Subcutaneous abdominal adipose tissue (tissue), 5 donors: Measurements from ENCODE around the gene PCSK4.

ENCODE experiments used
- H3K27ac ChIP-seq: one replicate; pipeline ENCODE4 v1.7.0; 2013; ENCODE audit warnings: low read depth, mild to moderate bottlenecking, inconsistent platforms, low read length, moderate library complexity
- H3K27me3 ChIP-seq, 5 donors: one replicate each; pipeline ENCODE4 v1.7.0; 2013; ENCODE audit warnings: low read length in 5 of 5, inconsistent platforms in 1 of 5; ENCODE audit not compliant: control insufficient read depth in 5 of 5, insufficient read depth in 4 of 5
- H3K36me3 ChIP-seq, 5 donors: one replicate each; pipeline ENCODE4 v1.7.0; 2013; ENCODE audit warnings: low read length in 5 of 5; ENCODE audit not compliant: control insufficient read depth in 5 of 5, insufficient read depth in 5 of 5
- H3K4me1 ChIP-seq, 5 donors: one replicate each; pipeline ENCODE4 v1.7.0; 2013; ENCODE audit warnings: low read length in 5 of 5, mild to moderate bottlenecking in 3 of 5, moderate library complexity in 1 of 5; ENCODE audit not compliant: control insufficient read depth in 5 of 5, insufficient read depth in 5 of 5
- H3K4me3 ChIP-seq, 5 donors: one replicate each; pipeline ENCODE4 v1.7.0; 2013; ENCODE audit warnings: low read length in 5 of 5, low read depth in 1 of 5
- H3K9ac ChIP-seq, 5 donors: one replicate each; pipeline ENCODE4 v1.7.0; 2013; ENCODE audit warnings: low read length in 5 of 5, mild to moderate bottlenecking in 4 of 5, moderate library complexity in 3 of 5
- H3K9me3 ChIP-seq, 5 donors: one replicate each; pipeline ENCODE4 v1.7.0; 2013; ENCODE audit warnings: low read length in 5 of 5; ENCODE audit not compliant: control insufficient read depth in 5 of 5
- donor health status: healthy.
- donor health status: healthy.
- donor health status: healthy.
- donor health status: healthy.
- donor health status: healthy.

The PCSK4 gene

DNA sequence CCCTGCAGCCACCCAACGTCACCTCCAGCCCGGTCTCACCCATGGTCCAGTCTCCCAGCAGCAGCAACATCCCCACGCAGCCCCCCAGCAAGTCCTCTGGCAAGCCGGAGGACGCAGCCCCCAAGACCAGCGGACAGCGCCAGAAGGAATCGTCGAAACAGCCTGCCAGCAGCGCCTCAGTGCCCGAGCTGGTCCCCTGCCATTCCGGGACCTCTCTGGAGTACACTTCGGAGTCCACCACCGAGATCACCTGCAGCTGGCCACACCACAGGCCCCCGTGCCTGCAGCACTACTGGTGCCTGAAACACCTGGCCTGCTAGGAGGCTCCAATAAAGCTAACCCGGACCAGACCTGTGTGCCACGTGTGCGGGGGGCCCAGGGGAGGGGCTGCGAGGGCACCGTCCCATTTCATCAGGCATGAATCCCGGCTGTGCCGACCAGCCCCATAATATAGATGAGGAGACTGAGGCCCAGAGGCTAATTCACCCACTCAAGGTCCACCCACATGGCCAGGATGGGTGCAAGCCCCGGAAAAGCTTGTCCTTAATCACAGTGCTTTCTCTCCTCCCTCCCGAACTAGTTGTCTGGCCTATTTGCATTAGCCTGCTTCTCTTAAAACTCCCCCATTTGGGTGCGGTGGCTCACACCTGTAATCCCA is 7.6 kb upstream of the PCSK4 start:
- Histone ChIP-seq H3K27me3 (peaks cover 10 to 23% (median 17%) of the 10 kb centered on the region in 5 donors), H3K9me3 (no peaks in the 10 kb centered on the region), H3K36me3 (no peaks in the 10 kb centered on the region), H3K4me1 (peaks cover 3 to 16% (median 10%) of the 10 kb centered on the region in 5 donors), H3K27ac (no peak overlapping the region), H3K4me3 (no peak overlapping the region), H3K9ac (no peak overlapping the region)

DNA sequence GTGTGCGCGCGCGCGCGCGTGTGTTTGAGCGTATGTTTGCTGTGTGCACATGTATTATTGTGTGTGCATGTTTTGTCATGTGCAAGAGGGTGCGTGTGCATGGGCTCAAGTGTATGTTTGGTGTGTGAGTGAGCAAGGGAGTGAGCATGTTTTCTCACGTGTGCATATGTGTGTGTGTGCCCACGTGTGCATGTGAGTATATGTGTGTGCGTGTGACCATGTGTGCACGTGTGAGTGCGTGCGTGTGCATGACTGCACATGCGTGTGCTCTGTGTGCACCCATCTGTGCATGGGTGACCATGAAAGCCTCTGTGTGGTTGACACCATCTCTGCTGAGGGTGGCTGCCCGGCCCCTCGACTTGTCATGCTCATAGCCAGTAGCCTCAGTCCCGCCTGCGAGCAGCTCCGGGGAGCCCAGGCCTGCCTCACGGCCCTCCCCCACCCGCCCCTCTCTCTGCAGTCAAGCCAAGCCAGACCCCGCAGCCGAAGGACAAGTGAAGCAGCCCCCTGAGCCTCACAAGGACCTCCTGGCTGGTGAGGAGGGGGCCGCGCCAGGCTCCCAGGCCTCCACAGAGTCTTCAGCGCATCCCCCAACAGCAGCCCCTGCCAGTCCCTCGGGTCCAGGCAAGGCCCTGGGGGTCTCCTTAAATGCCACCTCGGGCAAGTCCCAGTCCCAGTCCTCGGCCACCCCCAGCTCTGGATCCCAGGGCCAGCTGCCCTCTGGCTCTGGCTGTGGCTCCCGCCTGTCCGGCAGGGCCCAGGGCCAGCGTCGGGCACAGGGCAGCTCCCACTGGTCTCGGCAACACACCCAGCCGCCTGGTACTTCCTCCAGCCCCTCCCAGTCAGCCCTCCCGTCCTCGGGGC is 6.8 kb upstream of the PCSK4 start:
- no peak overlapping the region for H3K9ac ChIP-seq
- no peaks in the 10 kb centered on the region for H3K9me3 ChIP-seq
- no peak overlapping the region for H3K4me3 ChIP-seq
- peaks cover 9 to 24% (median 15%) of the 10 kb centered on the region in 5 donors for H3K27me3 ChIP-seq
- H3K4me1 ChIP-seq, result peaks cover 3 to 23% (median 15%) of the 10 kb centered on the region in 5 donors
- no peaks in the 10 kb centered on the region for H3K36me3 ChIP-seq
- H3K27ac ChIP-seq, result no peak overlapping the region

DNA sequence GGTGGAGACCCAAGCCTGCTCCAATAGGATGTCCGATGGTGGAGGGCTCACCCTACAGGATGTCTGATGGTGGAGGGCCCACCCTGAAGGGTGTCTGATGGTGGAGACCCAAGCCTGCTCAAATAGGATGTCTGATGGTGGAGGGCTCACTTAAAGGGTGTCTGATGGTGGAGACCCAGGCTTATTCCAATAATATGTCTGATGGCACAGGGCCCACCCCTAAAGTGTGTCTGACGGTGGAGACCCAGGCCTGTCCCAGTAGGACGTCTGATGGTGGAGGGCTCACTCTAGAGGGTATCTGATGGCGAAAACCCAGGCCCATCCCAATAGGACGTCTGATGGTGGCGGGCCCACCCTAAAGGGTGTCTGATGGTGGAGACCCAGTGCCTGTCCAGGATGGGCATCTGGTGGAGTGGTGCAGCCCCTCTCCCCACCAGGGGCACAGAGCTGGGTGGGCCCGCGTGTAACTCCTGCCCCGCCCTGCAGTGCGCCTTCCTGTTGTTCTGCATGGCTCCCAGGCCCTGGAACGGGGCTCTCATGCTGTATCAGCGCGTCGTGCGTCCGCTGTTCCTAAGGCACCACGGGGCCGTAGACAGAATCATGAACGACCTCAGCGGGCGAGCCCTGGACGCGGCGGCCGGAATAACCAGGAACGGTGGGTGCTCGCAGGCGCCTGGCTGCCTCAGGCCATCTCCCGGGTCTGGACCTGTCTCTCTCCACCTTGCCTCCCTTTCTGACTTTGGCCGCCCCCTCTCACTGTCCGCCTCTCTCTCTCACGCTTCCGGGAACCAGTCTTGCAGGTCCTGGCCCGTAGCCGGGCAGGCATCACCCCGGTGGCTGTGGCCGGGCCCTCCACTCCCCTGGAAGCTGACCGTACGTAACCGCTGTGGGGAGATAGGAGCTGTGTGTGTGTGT is 5.9 kb upstream of the PCSK4 start:
- no peak overlapping the region for H3K9ac ChIP-seq
- H3K4me1 ChIP-seq, result peaks cover 3 to 32% (median 24%) of the 10 kb centered on the region in 5 donors
- H3K36me3 ChIP-seq, result no peaks in the 10 kb centered on the region
- H3K9me3 ChIP-seq, result no peaks in the 10 kb centered on the region
- peaks cover 6 to 24% (median 15%) of the 10 kb centered on the region in 5 donors for H3K27me3 ChIP-seq
- H3K4me3 ChIP-seq, result no peak overlapping the region
- no peak overlapping the region for H3K27ac ChIP-seq

DNA sequence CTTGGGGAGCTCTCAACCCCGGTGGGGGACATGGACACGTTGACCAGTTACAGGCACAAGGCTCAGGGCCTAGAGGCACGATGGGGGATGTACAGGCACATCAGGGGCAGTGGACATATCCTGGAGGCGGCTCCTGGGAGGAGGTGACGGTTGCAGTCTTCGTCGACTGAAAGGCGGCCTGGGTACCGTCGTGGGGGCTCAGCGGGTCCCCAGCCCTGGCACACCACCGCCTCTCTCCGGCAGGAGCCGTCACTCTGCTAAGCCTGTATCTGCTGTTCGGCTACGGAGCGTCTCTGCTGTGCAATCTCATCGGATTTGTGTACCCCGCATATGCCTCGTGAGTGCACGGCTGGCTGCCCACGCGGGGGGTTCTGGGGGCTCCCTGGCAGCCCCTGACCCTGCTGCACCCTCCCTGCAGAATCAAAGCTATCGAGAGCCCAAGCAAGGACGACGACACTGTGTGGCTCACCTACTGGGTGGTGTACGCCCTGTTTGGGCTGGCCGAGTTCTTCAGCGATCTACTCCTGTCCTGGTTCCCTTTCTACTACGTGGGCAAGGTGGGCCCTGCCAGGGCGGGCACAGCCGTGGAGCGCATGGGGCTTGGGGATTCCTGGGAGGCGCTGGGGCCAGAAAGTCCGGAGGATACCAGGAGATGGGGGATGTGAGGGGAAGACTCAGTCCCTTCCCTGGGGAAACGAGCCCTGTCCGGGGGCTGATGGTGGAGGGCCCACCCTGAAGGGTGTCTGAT is 5.1 kb upstream of the PCSK4 start:
- H3K9me3 ChIP-seq, result no peaks in the 10 kb centered on the region
- H3K9ac ChIP-seq, result no peak overlapping the region
- peaks cover 3 to 35% (median 27%) of the 10 kb centered on the region in 5 donors for H3K4me1 ChIP-seq
- H3K27me3 ChIP-seq, result peaks cover 6 to 24% (median 15%) of the 10 kb centered on the region in 5 donors
- H3K4me3 ChIP-seq, result no peak overlapping the region
- no peak overlapping the region for H3K27ac ChIP-seq
- H3K36me3 ChIP-seq, result no peaks in the 10 kb centered on the region

DNA sequence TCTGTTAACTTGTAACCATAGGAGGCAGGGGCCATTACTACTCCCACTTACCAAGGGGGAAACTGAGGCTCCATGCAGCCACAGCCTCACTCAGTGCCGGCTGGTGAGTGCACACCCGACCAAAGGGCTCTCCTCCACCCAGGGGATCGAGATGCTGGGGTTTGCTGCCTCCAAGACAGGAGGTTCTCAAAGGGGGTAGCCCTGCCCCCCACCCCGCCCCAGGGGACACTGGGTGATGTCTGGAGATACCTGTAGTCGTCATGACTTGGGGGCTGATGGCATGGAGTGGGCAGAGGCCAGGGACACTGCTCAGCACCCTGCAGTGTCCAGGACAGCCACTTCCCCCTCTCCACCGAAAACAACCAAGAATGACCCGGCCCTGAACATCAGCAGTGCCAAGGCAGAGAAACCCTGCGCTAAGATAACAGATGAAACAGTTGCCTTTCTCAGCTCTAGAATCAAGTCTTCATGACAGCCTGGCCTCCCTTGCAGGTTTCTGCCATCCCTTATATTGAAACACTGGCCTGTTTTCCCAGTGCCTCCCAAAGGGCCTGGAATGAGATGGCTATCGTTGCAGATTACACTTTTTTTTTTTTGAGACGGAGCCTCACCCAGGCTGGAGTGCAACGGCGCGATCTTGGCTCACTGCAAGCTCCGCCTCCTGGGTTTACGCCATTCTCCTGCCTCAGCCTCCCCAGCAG is 4.1 kb upstream of the PCSK4 start:
- H3K9ac ChIP-seq, result no peak overlapping the region
- H3K4me1 ChIP-seq, result peaks cover 3 to 44% (median 33%) of the 10 kb centered on the region in 5 donors
- H3K27me3 ChIP-seq, result peaks cover 6 to 24% (median 15%) of the 10 kb centered on the region in 5 donors
- H3K9me3 ChIP-seq, result no peaks in the 10 kb centered on the region
- H3K36me3 ChIP-seq, result no peaks in the 10 kb centered on the region
- H3K4me3 ChIP-seq, result no peak overlapping the region
- H3K27ac ChIP-seq, result no peak overlapping the region

DNA sequence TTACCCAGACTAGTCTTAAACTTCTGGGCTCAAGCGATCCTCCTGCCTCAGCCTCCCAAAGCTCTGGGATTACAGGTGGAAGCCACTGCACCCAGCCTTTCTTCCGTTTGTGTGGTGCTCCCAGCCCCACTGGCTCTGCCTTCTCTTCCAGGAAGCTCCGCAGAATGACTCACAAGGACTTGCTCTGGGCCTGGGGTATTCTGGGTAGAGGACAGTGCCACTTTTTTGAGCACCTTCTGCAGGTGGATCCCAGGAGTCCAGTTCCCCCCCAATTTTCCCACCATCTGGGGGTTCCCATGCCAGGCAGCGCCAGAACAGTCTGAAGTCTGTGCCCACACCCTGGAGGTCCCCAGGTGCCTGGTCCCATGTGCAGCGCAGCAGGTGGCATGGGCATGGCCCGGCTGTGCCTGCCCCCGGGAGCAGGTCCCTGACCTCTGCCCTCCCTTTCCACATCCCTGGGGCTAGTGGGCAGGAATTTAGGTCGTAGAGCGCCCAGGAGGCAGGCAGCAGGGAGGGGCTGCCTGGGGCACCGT is 2.4 kb upstream of the PCSK4 start:
- Histone ChIP-seq H3K36me3 (no peaks in the 10 kb centered on the region), H3K27ac (no peak overlapping the region), H3K4me1 (peaks cover 3 to 44% (median 33%) of the 10 kb centered on the region in 5 donors), H3K4me3 (no peak overlapping the region), H3K27me3 (peaks cover 6 to 24% (median 10%) of the 10 kb centered on the region in 5 donors), H3K9ac (no peak overlapping the region), H3K9me3 (no peaks in the 10 kb centered on the region)

DNA sequence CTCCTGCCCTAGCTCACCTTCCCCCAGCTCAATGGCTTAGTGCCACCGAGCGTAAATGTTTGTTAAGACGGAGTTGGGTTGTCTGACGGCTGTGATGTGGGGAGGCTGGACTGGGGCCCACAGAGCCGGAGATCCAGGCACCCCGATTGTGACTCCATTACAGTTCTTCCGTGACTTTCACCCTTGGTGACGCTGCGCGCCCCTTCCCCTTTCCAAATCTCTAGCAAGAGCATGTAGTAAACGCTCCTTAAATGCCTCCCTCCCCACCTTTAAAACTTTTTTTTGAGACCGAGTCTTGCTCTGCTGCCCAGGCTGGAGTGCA is 1.7 kb upstream of the PCSK4 start:
- Histone ChIP-seq H3K9ac (peak overlapping the region in 1 of 5 donors; percentile 56), H3K27me3 (peaks cover 2 to 20% (median 8%) of the 10 kb centered on the region in 5 donors), H3K4me1 (peaks cover 3 to 44% (median 33%) of the 10 kb centered on the region in 5 donors), H3K27ac (no peak overlapping the region), H3K36me3 (no peaks in the 10 kb centered on the region), H3K4me3 (peak overlapping the region in 1 of 5 donors; percentile 67), H3K9me3 (no peaks in the 10 kb centered on the region)

DNA sequence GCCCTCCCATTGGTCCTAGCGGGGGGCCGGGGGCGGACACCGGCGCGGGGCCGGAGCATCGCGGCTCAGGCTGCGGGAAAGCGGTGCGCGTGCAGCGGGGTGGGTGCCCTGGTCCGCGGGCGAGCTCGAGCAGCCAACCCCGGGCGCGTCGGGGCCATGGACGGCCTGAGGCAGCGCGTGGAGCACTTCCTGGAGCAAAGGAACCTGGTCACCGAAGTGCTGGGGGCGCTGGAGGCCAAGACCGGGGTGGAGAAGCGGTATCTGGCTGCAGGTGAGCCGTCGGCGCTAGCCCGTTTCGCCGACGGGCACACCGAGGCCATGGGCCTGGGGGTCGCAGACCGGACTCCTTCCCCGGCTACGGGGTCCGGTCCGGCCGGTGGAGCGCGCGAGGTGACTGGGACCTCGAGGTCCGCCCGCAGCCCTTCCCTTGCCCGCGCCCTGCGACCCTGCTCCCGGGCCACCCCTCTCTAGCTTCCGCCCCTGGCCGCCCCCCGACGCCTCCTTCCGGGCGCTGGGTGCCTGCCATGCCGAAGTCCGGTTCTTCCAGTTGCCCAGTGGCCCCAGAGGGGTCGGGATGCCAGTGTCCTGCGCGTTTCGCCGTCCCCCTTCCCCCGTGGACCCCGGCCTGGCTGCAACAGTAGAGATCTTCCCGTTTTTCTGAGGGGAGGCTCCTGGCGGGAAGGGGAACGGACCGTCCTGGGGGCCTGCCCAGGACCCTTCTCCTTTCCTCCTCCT is 1.1 kb upstream of the PCSK4 start, which contains the start of gene REEP6:
Gene REEP6 (plus strand): TSS at position 68 of the 735 bp plus-strand sequence. CDS start 89 bp downstream, at position 157.
- Histone ChIP-seq H3K36me3 (no peaks in the 10 kb centered on the region), H3K9ac (peak within 1 kb of the TSS in 4 of 5 donors; percentile 40 to 71 (median 52)), H3K9me3 (no peaks in the 10 kb centered on the region), H3K27ac (no peak within 1 kb of the TSS), H3K4me3 (peak within 1 kb of the TSS; percentile 73 to 80 (median 77)), H3K27me3 (peaks cover 0 to 14% (median 4%) of the 10 kb centered on the region in 5 donors), H3K4me1 (peaks cover 0 to 44% (median 33%) of the 10 kb centered on the region in 5 donors)
